Sigmoid colon (tissue), 4 donors: ENCODE data around the gene ACBD3.

Source experiments
- POLR2A ChIP-seq, 2 donors: fragments of 450-650 bp; IDR thresholded peaks; one replicate each; pipeline ENCODE4 v1.6.1; 2016; ENCODE audit warnings: antibody characterized with exemption in 2 of 2, mild to moderate bottlenecking in 2 of 2, moderate library complexity in 2 of 2
- POLR2AphosphoS5 ChIP-seq, 4 donors: sonication (generic); formaldehyde crosslinking; IDR thresholded peaks; one replicate each; pipeline ENCODE4 v1.6.1; 2017; ENCODE audit warnings: antibody characterized with exemption in 4 of 4
- TF ChIP-seq, protein P1 (sequence below), 4 experiments: fragments of 450-650 bp in 3 of 4; fragments of 200-600 bp in 1 of 4; IDR thresholded peaks; one replicate each; pipeline ENCODE4 v1.5.1; 2016 to 2019; ENCODE audit warnings: antibody characterized with exemption in 4 of 4, mild to moderate bottlenecking in 3 of 4, moderate library complexity in 2 of 4

DNA sequence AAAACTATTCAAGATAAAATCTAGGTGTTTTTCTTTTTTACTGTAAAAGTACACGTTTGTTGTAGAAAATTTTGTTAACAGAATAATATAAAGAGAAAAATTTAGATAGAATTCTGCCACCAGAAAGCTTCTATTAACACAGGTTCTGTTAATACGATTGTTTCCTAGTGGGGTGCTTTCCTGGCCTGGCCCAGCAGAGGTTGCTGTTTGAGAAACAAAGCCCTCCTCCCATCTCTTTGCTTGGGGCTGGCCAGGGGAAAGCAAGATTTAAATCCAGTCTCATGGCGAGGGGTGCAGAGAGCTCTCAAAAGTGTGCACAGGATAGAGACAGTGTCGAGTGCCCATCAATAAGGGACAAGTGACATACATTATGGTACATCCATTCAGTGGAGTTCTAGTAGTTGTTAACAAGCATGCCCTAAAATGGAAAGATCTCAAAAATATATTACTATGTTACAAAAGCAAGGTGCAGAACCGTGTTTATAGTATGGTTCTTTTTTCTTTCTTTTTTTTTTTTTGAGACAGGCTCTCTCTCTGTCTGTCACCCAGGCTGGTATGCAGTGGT is 14.6 kb upstream of the ACBD3 start:
- no peak for TF ChIP-seq POLR2AphosphoS5 (IDR thresholded peaks at IDR 0.05)
- TF ChIP-seq, protein P1, sequence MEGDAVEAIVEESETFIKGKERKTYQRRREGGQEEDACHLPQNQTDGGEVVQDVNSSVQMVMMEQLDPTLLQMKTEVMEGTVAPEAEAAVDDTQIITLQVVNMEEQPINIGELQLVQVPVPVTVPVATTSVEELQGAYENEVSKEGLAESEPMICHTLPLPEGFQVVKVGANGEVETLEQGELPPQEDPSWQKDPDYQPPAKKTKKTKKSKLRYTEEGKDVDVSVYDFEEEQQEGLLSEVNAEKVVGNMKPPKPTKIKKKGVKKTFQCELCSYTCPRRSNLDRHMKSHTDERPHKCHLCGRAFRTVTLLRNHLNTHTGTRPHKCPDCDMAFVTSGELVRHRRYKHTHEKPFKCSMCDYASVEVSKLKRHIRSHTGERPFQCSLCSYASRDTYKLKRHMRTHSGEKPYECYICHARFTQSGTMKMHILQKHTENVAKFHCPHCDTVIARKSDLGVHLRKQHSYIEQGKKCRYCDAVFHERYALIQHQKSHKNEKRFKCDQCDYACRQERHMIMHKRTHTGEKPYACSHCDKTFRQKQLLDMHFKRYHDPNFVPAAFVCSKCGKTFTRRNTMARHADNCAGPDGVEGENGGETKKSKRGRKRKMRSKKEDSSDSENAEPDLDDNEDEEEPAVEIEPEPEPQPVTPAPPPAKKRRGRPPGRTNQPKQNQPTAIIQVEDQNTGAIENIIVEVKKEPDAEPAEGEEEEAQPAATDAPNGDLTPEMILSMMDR (IDR thresholded peaks at IDR 0.05): no peak
- TF ChIP-seq POLR2A (IDR thresholded peaks at IDR 0.05): no peak
